ENCODE results near the gene CABLES1. TPM values are rescaled to one million over a fixed set of nuclear protein-coding genes. Genes with fewer than 3 reads are reported as not detected.
"Not testable (repeated sequence)": the region's sequence is repeated elsewhere in the genome, so short reads cannot be mapped to it uniquely, and the experiment has no call there.

CABLES1 gene
- total and polyA plus RNA-seq, 2 of the 4 experiments (the other 2 are of a cell fraction), result 4.7 to 5.7 TPM

- no peak overlapping the region for H2AK9ac ChIP-seq (replicated peaks; ENCODE audit: low read depth, low read length, poor library complexity)
- H4K5ac ChIP-seq (ENCODE audit: low read depth, low read length), result no peak overlapping the region
- H3K9me3 ChIP-seq (ENCODE audit: control insufficient read depth, insufficient read depth, low read length), result no peaks in the 10 kb centered on the region
- H3K9ac ChIP-seq (ENCODE audit: low read depth, low read length), result no peak overlapping the region
- no peaks in the 10 kb centered on the region for H3K79me1 ChIP-seq (ENCODE audit: low read depth in 1 of 2, low read length in 2 of 2)
- H3K4ac ChIP-seq (ENCODE audit: low read depth, low read length), result no peak overlapping the region
- peak overlapping the region; percentile 46; the same call in 1 of the 2 replicates for H2AK5ac ChIP-seq (ENCODE audit: low read depth, low read length)
- no peaks in the 10 kb centered on the region for H3K9me1 ChIP-seq (ENCODE audit: insufficient read depth, low read length)
- H3K27ac ChIP-seq (ENCODE audit: insufficient read depth, low read length), result no peak overlapping the region
- H2BK120ac ChIP-seq (ENCODE audit: low read depth, low read length), result no peak overlapping the region
- no TSS peak for BruUV-seq (replicated peaks)
- in situ Hi-C loops (cut with MboI; ENCODE audit: low sequenced_read_pairs) (no loop called here), intact Hi-C loops (cut with micrococcal nuclease) (no loop called here), dilution Hi-C loops (cut with HindIII; ENCODE audit: low sequenced_read_pairs, unreplicated experiment) (no loop called here)
- no peak overlapping the region for H3K23ac ChIP-seq (ENCODE audit: low read depth, low read length)
- no peak overlapping the region for H3K14ac ChIP-seq (replicated peaks; ENCODE audit: low read depth, low read length)
- no peak overlapping the region for H3K18ac ChIP-seq (ENCODE audit: low read depth, low read length)
- CTCF ChIA-PET, result interaction anchor here (0.6 kb wide), 1 partner anchor 32 kb away, joined by 4 read pairs; no protein-coding TSS in a partner anchor
- H4K91ac ChIP-seq (ENCODE audit: insufficient read depth, low read depth, low read length), result no peak overlapping the region
- H2AFZ ChIP-seq (replicated peaks; ENCODE audit: low read length, poor library complexity), result no peak overlapping the region
- no peak overlapping the region for H3K56ac ChIP-seq (ENCODE audit: extremely low read depth, insufficient read depth, low read length)
- H2BK5ac ChIP-seq (ENCODE audit: low read depth, low read length, poor library complexity, severe bottlenecking), result no peak overlapping the region
- H4K8ac ChIP-seq (ENCODE audit: low read depth in 2 of 2, low read length in 2 of 2), result no peak overlapping the region
- 94% methylated on average over 3 of the region's 6 CpGs; no CpG with 5 or more reads in 1 of the 2 experiments for WGBS, 2 experiments (ENCODE audit: extremely low coverage in 2 of 2, insufficient read length in 1 of 2)
- H3K27me3 ChIP-seq (ENCODE audit: control insufficient read depth, insufficient read depth, low read length), result no peaks in the 10 kb centered on the region
- H3K4me2 ChIP-seq (ENCODE audit: low read depth, low read length), result no peak overlapping the region
- no peak overlapping the region for H3K4me3 ChIP-seq (ENCODE audit: insufficient read depth, low read depth, low read length)
- H3K36me3 ChIP-seq (ENCODE audit: control insufficient read depth, insufficient read depth, low read length), result no peaks in the 10 kb centered on the region
- H2BK20ac ChIP-seq (ENCODE audit: low read depth, low read length), result no peak overlapping the region
- POLR2A ChIA-PET (ENCODE audit: unreplicated experiment), result no interaction called here
- TF ChIP-seq CEBPB (IDR thresholded peaks at IDR 0.05; ENCODE audit: low read depth, low read length), result peak; percentile 43; the same call in 1 of the 2 replicates
- TF ChIP-seq FOS (IDR thresholded peaks at IDR 0.05; ENCODE audit: low read depth, low read length), result no peak
- no peaks in the 10 kb centered on the region for H4K20me1 ChIP-seq (ENCODE audit: insufficient read depth, low read length)
- H2BK15ac ChIP-seq (ENCODE audit: low read depth, low read length), result no peak overlapping the region
- peaks cover 5% of the 10 kb centered on the region for H3K4me1 ChIP-seq (ENCODE audit: control insufficient read depth, insufficient read depth, low read length)
- DNase-seq, result no peak
- ATAC-seq (ENCODE audit: low read depth), result no peak
Observed at GRCh38 chr18:23095463-23095862, 39.8 kb upstream of the CABLES1 start.

DNA sequence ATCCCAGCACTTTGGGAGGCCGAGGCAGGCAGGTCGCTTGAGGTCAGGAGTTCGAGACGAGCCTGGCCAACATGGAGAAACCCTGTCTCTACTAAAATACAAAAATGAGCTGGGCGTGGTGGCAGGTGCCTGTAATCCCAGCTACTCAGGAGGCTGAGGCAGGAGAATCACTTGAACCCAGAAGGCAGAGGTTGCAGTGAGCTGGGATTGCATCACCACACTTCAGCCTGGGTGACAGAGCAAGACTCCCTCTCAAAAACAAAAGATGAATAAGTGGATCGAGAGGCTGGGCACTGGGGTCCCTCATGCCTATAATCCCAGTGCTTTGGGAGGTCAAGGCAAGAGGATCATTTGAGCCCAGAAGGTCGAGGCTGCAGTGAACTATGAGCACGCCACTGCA lies 38.3 kb upstream of the CABLES1 start:
- H3K18ac ChIP-seq (ENCODE audit: low read depth, low read length); H2BK15ac ChIP-seq (ENCODE audit: low read depth, low read length); H2AK9ac ChIP-seq (replicated peaks; ENCODE audit: low read depth, low read length, poor library complexity); intact Hi-C loops (cut with micrococcal nuclease); H4K5ac ChIP-seq (ENCODE audit: low read depth, low read length); DNase-seq; H4K20me1 ChIP-seq (ENCODE audit: insufficient read depth, low read length); H3K79me1 ChIP-seq (ENCODE audit: low read depth in 1 of 2, low read length in 2 of 2); dilution Hi-C loops (cut with HindIII; ENCODE audit: low sequenced_read_pairs, unreplicated experiment); H4K8ac ChIP-seq (ENCODE audit: low read depth in 2 of 2, low read length in 2 of 2); CTCF ChIA-PET; in situ Hi-C loops (cut with MboI; ENCODE audit: low sequenced_read_pairs); H3K27ac ChIP-seq (ENCODE audit: insufficient read depth, low read length); H3K23ac ChIP-seq (ENCODE audit: low read depth, low read length); H3K36me3 ChIP-seq (ENCODE audit: control insufficient read depth, insufficient read depth, low read length); H3K4me1 ChIP-seq (ENCODE audit: control insufficient read depth, insufficient read depth, low read length); H3K4ac ChIP-seq (ENCODE audit: low read depth, low read length); H2BK5ac ChIP-seq (ENCODE audit: low read depth, low read length, poor library complexity, severe bottlenecking); H2BK20ac ChIP-seq (ENCODE audit: low read depth, low read length); H3K14ac ChIP-seq (replicated peaks; ENCODE audit: low read depth, low read length); H3K27me3 ChIP-seq (ENCODE audit: control insufficient read depth, insufficient read depth, low read length); BruUV-seq (replicated peaks); H2BK120ac ChIP-seq (ENCODE audit: low read depth, low read length); H3K56ac ChIP-seq (ENCODE audit: extremely low read depth, insufficient read depth, low read length); ATAC-seq (ENCODE audit: low read depth); H3K9ac ChIP-seq (ENCODE audit: low read depth, low read length); POLR2A ChIA-PET (ENCODE audit: unreplicated experiment); H3K9me3 ChIP-seq (ENCODE audit: control insufficient read depth, insufficient read depth, low read length); H2AK5ac ChIP-seq (ENCODE audit: low read depth, low read length); H4K91ac ChIP-seq (ENCODE audit: insufficient read depth, low read depth, low read length); H3K4me2 ChIP-seq (ENCODE audit: low read depth, low read length); H3K9me1 ChIP-seq (ENCODE audit: insufficient read depth, low read length); H2AFZ ChIP-seq (replicated peaks; ENCODE audit: low read length, poor library complexity); H3K4me3 ChIP-seq (ENCODE audit: insufficient read depth, low read depth, low read length): not testable (repeated sequence)
- WGBS, 2 experiments (ENCODE audit: extremely low coverage in 2 of 2, insufficient read length in 1 of 2), result no CpG with 5 or more reads among the region's 8 CpGs
